HepG2 (cell line): Measurements from ENCODE around the gene CAPZA1. TPM values are rescaled to one million over a fixed set of nuclear protein-coding genes. Genes with fewer than 3 reads are reported as not detected.

Source experiments
- BORCS8-MEF2B ChIP-seq: sonication (generic); formaldehyde crosslinking; IDR thresholded peaks from 2 replicates; pipeline ENCODE4 v1.8.0; 2022; ENCODE audit warnings: mild to moderate bottlenecking, missing genetic modification reagents
- EED ChIP-seq: sonication (generic); formaldehyde crosslinking; IDR thresholded peaks from 2 replicates; pipeline ENCODE4 v1.5.0; 2020; ENCODE audit warnings: mild to moderate bottlenecking, missing genetic modification reagents
- FOXA3 ChIP-seq: IDR thresholded peaks from 2 replicates; pipeline ENCODE4 v1.6.1; 2016; ENCODE audit warnings: missing genetic modification reagents, missing compliant biosample characterization
- HHEX ChIP-seq: IDR thresholded peaks from 2 replicates; pipeline ENCODE4 v1.6.1; 2016; ENCODE audit warnings: control low read depth
- HNF4A ChIP-seq: sonication (generic); formaldehyde crosslinking; IDR thresholded peaks from 2 replicates; pipeline ENCODE4 v1.4.0; 2020; ENCODE audit warnings: missing genetic modification reagents
- HNF4G ChIP-seq, 2 experiments: sonication (generic) in 1 of 2; formaldehyde crosslinking in 1 of 2; IDR thresholded peaks; 2 replicates each; pipeline versions ENCODE4 v1.4.0 to v1.6.1; 2011 to 2020; ENCODE audit warnings: borderline replicate concordance in 2 of 2, low read depth in 2 of 2, mild to moderate bottlenecking in 2 of 2, low read length in 1 of 2, missing genetic modification reagents in 1 of 2, moderate library complexity in 1 of 2
- HOXA5 ChIP-seq: sonication (generic); formaldehyde crosslinking; IDR thresholded peaks from 2 replicates; pipeline ENCODE4 v1.4.0; 2020; ENCODE audit warnings: missing genetic modification reagents
- HOXD1 ChIP-seq: sonication (generic); formaldehyde crosslinking; IDR thresholded peaks from 2 replicates; pipeline ENCODE4 v1.5.0; 2020; ENCODE audit warnings: missing genetic modification reagents
- JDP2 ChIP-seq: sonication (generic); formaldehyde crosslinking; IDR thresholded peaks from 2 replicates; pipeline ENCODE4 v1.8.1; 2022; ENCODE audit warnings: missing genetic modification reagents, borderline replicate concordance
- MBNL3 ChIP-seq: fragments of 250-450 bp; sonication (Bioruptor Pico); conservative IDR thresholded peaks from 2 replicates; pipeline ENCODE4 v1.8.0; 2022; ENCODE audit warnings: mild to moderate bottlenecking, inconsistent platforms
- MEIS2 ChIP-seq: sonication (generic); formaldehyde crosslinking; IDR thresholded peaks from 2 replicates; pipeline ENCODE4 v1.9.0; 2021; ENCODE audit warnings: mild to moderate bottlenecking, missing genetic modification reagents
- MYNN ChIP-seq: sonication (generic); formaldehyde crosslinking; IDR thresholded peaks from 2 replicates; pipeline ENCODE4 v1.4.0; 2020; ENCODE audit warnings: mild to moderate bottlenecking, low read depth, missing genetic modification reagents
- NR2F6 ChIP-seq, 2 experiments: IDR thresholded peaks; 2 replicates each; pipeline ENCODE4 v1.6.1; 2016; ENCODE audit warnings: antibody characterized with exemption in 1 of 2, mild to moderate bottlenecking in 1 of 2
- RBAK ChIP-seq: sonication (generic); formaldehyde crosslinking; IDR thresholded peaks from 2 replicates; pipeline ENCODE4 v1.5.1; 2020; ENCODE audit warnings: mild to moderate bottlenecking, missing genetic modification reagents
- RXRB ChIP-seq: IDR thresholded peaks from 2 replicates; pipeline ENCODE4 v1.6.1; 2016; ENCODE audit warnings: borderline replicate concordance, missing genetic modification reagents, missing compliant biosample characterization
- SATB2 ChIP-seq: sonication (generic); formaldehyde crosslinking; IDR thresholded peaks from 2 replicates; pipeline ENCODE4 v1.5.0; 2020; ENCODE audit warnings: missing genetic modification reagents
- SIN3A ChIP-seq: IDR thresholded peaks from 2 replicates; pipeline ENCODE4 v1.6.1; 2011; ENCODE audit warnings: low read depth, mild to moderate bottlenecking, control low read depth, low read length, borderline replicate concordance
- STAG1 ChIP-seq: sonication (generic); formaldehyde crosslinking; IDR thresholded peaks from 2 replicates; pipeline ENCODE4 v1.4.0; 2020; ENCODE audit warnings: missing genetic modification reagents
- XBP1 ChIP-seq: sonication (generic); formaldehyde crosslinking; IDR thresholded peaks from 2 replicates; pipeline ENCODE4 v1.5.0; 2020; ENCODE audit warnings: missing genetic modification reagents
- ZNF138 ChIP-seq: sonication (generic); formaldehyde crosslinking; IDR thresholded peaks from 2 replicates; pipeline ENCODE4 v1.5.0; 2020; ENCODE audit warnings: mild to moderate bottlenecking, low read depth, missing genetic modification reagents
- ZNF33A ChIP-seq: sonication (generic); formaldehyde crosslinking; IDR thresholded peaks from 2 replicates; pipeline ENCODE4 v1.5.1; 2020; ENCODE audit warnings: missing genetic modification reagents, mild to moderate bottlenecking, moderate library complexity, borderline replicate concordance
- ZNF468 ChIP-seq: sonication (generic); formaldehyde crosslinking; IDR thresholded peaks from 2 replicates; pipeline ENCODE4 v1.8.0; 2022; ENCODE audit warnings: mild to moderate bottlenecking, moderate library complexity, missing genetic modification reagents
- ZNF543 ChIP-seq: sonication (generic); formaldehyde crosslinking; IDR thresholded peaks from 2 replicates; pipeline ENCODE4 v1.4.0; 2020; ENCODE audit warnings: mild to moderate bottlenecking, missing genetic modification reagents
- ZNF577 ChIP-seq: sonication (generic); formaldehyde crosslinking; IDR thresholded peaks from 2 replicates; pipeline ENCODE4 v1.4.0; 2020; ENCODE audit warnings: mild to moderate bottlenecking, low read depth, missing genetic modification reagents, borderline replicate concordance
- ZNF614 ChIP-seq: IDR thresholded peaks from 2 replicates; pipeline ENCODE4 v1.6.1; 2018; ENCODE audit warnings: missing biosample characterization, missing genetic modification reagents, inconsistent platforms, borderline replicate concordance
- ZNF629 ChIP-seq: sonication (generic); formaldehyde crosslinking; conservative IDR thresholded peaks from 2 replicates; pipeline ENCODE4 v1.5.0; 2020; ENCODE audit warnings: missing genetic modification reagents
- polyA plus RNA-seq, 8 experiments: library from polyadenylated mRNA; depleted of rRNA in 3 of 8; stranded (reverse) in 7 of 8; unstranded in 1 of 8; fragments of >200 nt; fragmentation: Illumina TruSeq in 4 of 8; extraction: Trizol in 4 of 8; gene quantifications; 2 replicates each; pipeline versions ENCODE4 v1.2.1 to v1.2.3, GENCODE V29; 2011 to 2016; ENCODE audit warnings: low read depth in 4 of 8, missing spikeins in 1 of 8, mixed read lengths in 1 of 8; ENCODE audit not compliant: insufficient read depth in 1 of 8
- total RNA-seq, 5 experiments: library from RNA; depleted of rRNA; stranded (reverse); fragments of >200 nt; fragmentation: Illumina TruSeq; extraction: Trizol; gene quantifications; 2 replicates each; pipeline ENCODE4 v1.2.3, GENCODE V29; 2016; ENCODE audit warnings: low read depth in 1 of 5
- TF ChIP-seq, protein P1 (sequence below): sonication (generic); formaldehyde crosslinking; IDR thresholded peaks from 2 replicates; pipeline ENCODE4 v1.5.0; 2020; ENCODE audit warnings: missing genetic modification reagents

The CAPZA1 gene
- total and polyA plus RNA-seq, 2 of the 13 experiments (the other 11 are each of a cell fraction or from before 2014, with no cell fraction given) = 67.0 to 117 TPM

DNA sequence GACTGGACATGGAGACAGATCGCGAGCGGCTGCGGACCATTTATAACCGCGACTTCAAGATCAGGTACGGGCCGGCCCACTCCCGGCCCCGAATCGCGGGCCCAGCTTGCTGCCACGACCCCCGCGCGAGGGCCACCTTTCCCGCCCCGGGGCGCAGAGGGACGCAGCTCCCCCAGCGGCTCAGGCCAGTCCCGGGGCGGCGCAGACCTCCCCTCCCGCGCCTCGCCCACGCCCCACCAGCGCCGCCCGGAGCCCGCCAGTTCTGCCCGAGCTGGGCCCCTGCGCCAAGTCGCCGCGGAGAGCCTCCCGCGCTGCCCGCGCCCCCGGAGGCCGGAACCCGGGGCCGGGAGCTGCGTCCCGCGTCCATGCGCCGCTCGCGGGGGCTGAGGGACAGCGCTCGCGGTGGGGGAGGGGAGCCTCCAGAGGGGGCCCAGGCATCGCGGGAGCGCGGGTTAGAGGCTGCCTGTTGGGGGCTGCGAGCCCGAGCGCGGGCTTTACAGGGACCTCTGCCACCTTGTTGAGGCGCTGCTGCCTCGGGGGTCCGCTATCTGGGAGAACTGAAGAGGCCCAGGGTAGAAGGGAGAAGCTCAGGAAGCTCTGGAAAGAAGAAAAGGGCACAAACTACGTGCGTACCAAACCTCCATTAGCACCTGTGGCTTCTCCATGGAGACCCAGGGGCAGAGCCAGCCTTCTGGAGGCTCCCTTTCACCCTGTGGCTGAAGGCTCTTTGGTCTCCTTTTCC is 55.5 kb downstream of the CAPZA1 start (continued):
- no peak for TF ChIP-seq HNF4G (IDR thresholded peaks at IDR 0.05; ENCODE audit: borderline replicate concordance, low read depth, low read length)
- TF ChIP-seq HNF4G (CRISPR knock-in tag; IDR thresholded peaks at IDR 0.05; ENCODE audit: borderline replicate concordance, low read depth) = no peak
- no peak for TF ChIP-seq RXRB (CRISPR knock-in tag)
- no peak for TF ChIP-seq ZNF577 (CRISPR knock-in tag)
- TF ChIP-seq SIN3A = no peak; the same call in 1 of the 2 replicates
- no peak for TF ChIP-seq MBNL3 (CRISPR knock-in tag)
- TF ChIP-seq ZNF629 (CRISPR knock-in tag) = no peak
- no peak for TF ChIP-seq HHEX (CRISPR knock-in tag)
- TF ChIP-seq ZNF614 = no peak
- TF ChIP-seq HOXA5 = no peak; the same call in 1 of the 2 replicates
- no peak for TF ChIP-seq HNF4A (CRISPR knock-in tag)
- no peak for TF ChIP-seq XBP1
- 0 out of 2 replicates have a peak, but pooled peaks have one; percentile 18 for TF ChIP-seq ZNF138 (CRISPR knock-in tag)
- no peak for TF ChIP-seq MEIS2 (CRISPR knock-in tag)
- no peak for TF ChIP-seq EED
- no peak for TF ChIP-seq MYNN (CRISPR knock-in tag)
- TF ChIP-seq RBAK = no peak
- 0 out of 2 replicates have a peak, but pooled peaks have one; percentile 3 for TF ChIP-seq BORCS8-MEF2B (CRISPR knock-in tag)
- TF ChIP-seq HOXD1 (CRISPR knock-in tag) = 0 out of 2 replicates have a peak, but pooled peaks have one; percentile 7
- TF ChIP-seq ZNF468 (CRISPR knock-in tag) = no peak
- no peak for TF ChIP-seq JDP2 (CRISPR knock-in tag)
- TF ChIP-seq NR2F6 (IDR thresholded peaks at IDR 0.05) = no peak
- TF ChIP-seq NR2F6 (CRISPR knock-in tag; IDR thresholded peaks at IDR 0.05) = no peak
- TF ChIP-seq ZNF33A = no peak
- no peak for TF ChIP-seq SATB2 (CRISPR knock-in tag)
- TF ChIP-seq, protein P1, sequence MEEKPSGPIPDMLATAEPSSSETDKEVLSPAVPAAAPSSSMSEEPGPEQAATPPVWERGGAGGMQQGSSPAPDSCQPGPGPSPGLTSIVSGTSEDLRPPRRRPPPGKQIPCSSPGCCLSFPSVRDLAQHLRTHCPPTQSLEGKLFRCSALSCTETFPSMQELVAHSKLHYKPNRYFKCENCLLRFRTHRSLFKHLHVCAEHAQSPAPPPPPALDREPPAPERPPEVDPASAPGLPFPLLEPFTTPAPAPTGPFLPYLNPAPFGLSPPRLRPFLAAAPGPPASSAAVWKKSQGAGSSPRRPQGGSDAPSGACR (CRISPR knock-in tag) = 0 out of 2 replicates have a peak, but pooled peaks have one; percentile 61
- no peak for TF ChIP-seq ZNF543 (CRISPR knock-in tag)
- TF ChIP-seq STAG1 (CRISPR knock-in tag) = no peak; the same call in 1 of the 2 replicates
- peak; percentile 9; the same call in 1 of the 2 replicates for TF ChIP-seq FOXA3 (CRISPR knock-in tag)
